ENCODE data around the gene LRRC8D. TPM values are rescaled to one million over a fixed set of nuclear protein-coding genes. Genes with fewer than 3 reads are reported as not detected.

LRRC8D gene
- polyA plus RNA-seq, 3 donors, result 28.0 to 43.8 (median 42.9) TPM

DNA sequence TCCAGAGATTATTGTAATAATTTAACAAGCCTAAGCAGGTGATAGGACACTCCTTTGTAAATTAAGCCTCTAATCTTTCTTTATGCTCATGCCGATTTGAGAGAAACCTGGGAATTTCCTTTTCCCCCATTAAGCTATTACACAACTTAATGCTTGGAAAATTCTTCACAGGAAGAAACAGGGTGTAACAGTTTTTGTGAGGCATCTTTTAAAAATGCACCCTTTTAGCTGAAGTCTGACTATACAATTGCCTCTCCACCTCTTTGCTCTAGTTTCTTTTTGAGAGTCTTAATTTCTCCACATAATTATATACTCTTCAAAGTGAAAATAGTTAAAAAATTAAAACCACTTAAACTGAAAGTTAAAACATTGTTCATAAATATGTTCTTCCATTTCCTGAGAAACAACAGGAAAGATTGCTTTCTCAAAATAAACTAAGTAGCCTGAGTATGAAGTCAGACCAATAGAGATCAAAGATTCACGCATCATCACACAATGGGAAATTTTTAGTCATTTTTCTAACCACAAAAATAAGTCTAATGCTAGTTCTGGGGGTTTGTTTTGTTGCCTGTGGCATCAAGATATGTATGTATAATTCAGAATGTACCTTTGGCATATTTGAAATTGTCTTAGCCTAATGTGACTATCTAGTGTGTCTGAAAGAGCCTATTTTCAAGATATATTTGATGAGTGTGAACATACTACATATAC lies 34.7 kb downstream of the LRRC8D start:
- Histone ChIP-seq H3K79me2 (ENCODE audit: insufficient read depth, low read length) (peaks cover 95% of the 10 kb centered on the region), H3K9me3 (replicated peaks in 1 of 2; ENCODE audit: control insufficient read depth in 1 of 2, insufficient read depth in 1 of 2, low read length in 2 of 2) (no peaks in the 10 kb centered on the region), H3K27me3 (ENCODE audit: control insufficient read depth in 2 of 2, insufficient read depth in 2 of 2, low read length in 2 of 2) (no peaks in the 10 kb centered on the region), H3K9ac (ENCODE audit: insufficient read depth, low read length, poor library complexity, severe bottlenecking) (no peak overlapping the region), H3K36me3 (replicated peaks in 1 of 2; ENCODE audit: control insufficient read depth in 1 of 2, insufficient read depth in 2 of 2, low read length in 2 of 2) (peaks cover 46 to 93% of the 10 kb centered on the region in 2 donors), H2AFZ (ENCODE audit: insufficient read depth, low read depth, low read length, poor library complexity, severe bottlenecking) (no peak overlapping the region), H3K4me2 (replicated peaks; ENCODE audit: extremely low read depth, low read length, poor library complexity, severe bottlenecking) (no peak overlapping the region), H3K4me3 (replicated peaks in 1 of 3; ENCODE audit: low read depth in 2 of 3, low read length in 3 of 3) (no peak overlapping the region), H4K20me1 (ENCODE audit: insufficient read depth, low read length) (peaks cover 93% of the 10 kb centered on the region), H3K4me1 (ENCODE audit: control insufficient read depth in 1 of 2, insufficient read depth in 2 of 2, low read length in 2 of 2) (no peaks in the 10 kb centered on the region), H3K27ac (ENCODE audit: low read depth in 1 of 2, low read length in 2 of 2) (peak overlapping the region in 1 of 2 donors; percentile 55)
- H3K27ac Mint-ChIP-seq, result peak overlapping the region in 1 of 7 donors; percentile 5
- no peak overlapping the region for H3K4me3 Mint-ChIP-seq
- TF ChIP-seq, protein P1, sequence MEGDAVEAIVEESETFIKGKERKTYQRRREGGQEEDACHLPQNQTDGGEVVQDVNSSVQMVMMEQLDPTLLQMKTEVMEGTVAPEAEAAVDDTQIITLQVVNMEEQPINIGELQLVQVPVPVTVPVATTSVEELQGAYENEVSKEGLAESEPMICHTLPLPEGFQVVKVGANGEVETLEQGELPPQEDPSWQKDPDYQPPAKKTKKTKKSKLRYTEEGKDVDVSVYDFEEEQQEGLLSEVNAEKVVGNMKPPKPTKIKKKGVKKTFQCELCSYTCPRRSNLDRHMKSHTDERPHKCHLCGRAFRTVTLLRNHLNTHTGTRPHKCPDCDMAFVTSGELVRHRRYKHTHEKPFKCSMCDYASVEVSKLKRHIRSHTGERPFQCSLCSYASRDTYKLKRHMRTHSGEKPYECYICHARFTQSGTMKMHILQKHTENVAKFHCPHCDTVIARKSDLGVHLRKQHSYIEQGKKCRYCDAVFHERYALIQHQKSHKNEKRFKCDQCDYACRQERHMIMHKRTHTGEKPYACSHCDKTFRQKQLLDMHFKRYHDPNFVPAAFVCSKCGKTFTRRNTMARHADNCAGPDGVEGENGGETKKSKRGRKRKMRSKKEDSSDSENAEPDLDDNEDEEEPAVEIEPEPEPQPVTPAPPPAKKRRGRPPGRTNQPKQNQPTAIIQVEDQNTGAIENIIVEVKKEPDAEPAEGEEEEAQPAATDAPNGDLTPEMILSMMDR (IDR thresholded peaks at IDR 0.05), result no peak
- no CpG with 5 or more reads among the region's 2 CpGs for WGBS (ENCODE audit: insufficient coverage)
- no peaks in the 10 kb centered on the region for H3K9me3 Mint-ChIP-seq
- peaks cover 36 to 39% of the 10 kb centered on the region in 2 donors for H3K36me3 Mint-ChIP-seq
- no peak for DNase-seq
- no peaks in the 10 kb centered on the region for H3K4me1 Mint-ChIP-seq
- no peaks in the 10 kb centered on the region for H3K27me3 Mint-ChIP-seq (ENCODE audit: low read depth in 3 of 3)
- intact Hi-C loops (cut with micrococcal nuclease), result loop anchor here in 1 of 2 donors (10.0 kb wide), 1 partner anchor 51 kb away; no protein-coding TSS in a partner anchor

DNA sequence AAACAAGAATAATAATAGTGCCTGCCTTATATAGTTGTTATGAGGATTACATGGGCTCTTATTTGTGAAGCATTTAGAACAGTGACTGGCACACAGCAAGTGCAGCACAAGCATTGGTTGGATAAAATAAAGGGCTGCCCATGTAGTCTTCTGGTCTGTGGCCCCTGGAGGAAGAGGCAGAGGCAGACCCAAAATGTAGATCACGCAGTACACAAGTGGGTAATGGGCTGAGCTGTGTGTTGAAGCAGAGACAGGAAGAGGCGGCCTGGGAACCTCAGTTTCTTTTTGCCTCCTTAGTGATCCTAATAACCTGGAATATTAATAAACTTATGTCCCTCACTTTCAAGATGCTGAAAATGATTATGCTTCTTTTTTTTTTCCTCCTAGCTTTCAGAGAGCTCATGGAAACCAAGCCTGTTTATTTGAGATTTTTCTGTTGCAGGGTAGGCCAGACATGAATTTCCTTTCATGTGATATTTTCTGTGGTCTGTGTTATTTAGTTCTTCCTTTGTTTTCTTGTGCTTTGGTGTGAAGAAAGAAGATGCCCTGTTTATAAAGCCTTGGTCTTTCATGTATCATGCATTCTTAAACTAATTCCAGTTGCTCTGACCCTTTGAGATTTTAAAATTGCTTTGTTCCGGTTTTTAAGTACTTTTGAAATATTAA lies 42.5 kb downstream of the LRRC8D start:
- Histone ChIP-seq H3K4me1 (ENCODE audit: control insufficient read depth in 1 of 2, insufficient read depth in 2 of 2, low read length in 2 of 2) (no peaks in the 10 kb centered on the region), H3K4me3 (replicated peaks in 1 of 3; ENCODE audit: low read depth in 2 of 3, low read length in 3 of 3) (no peak overlapping the region), H3K79me2 (ENCODE audit: insufficient read depth, low read length) (peaks cover 90% of the 10 kb centered on the region), H3K9ac (ENCODE audit: insufficient read depth, low read length, poor library complexity, severe bottlenecking) (no peak overlapping the region), H3K27ac (ENCODE audit: low read depth in 1 of 2, low read length in 2 of 2) (peak overlapping the region in 1 of 2 donors; percentile 51), H3K4me2 (replicated peaks; ENCODE audit: extremely low read depth, low read length, poor library complexity, severe bottlenecking) (no peak overlapping the region), H3K9me3 (replicated peaks in 1 of 2; ENCODE audit: control insufficient read depth in 1 of 2, insufficient read depth in 1 of 2, low read length in 2 of 2) (no peaks in the 10 kb centered on the region), H2AFZ (ENCODE audit: insufficient read depth, low read depth, low read length, poor library complexity, severe bottlenecking) (no peak overlapping the region), H3K36me3 (replicated peaks in 1 of 2; ENCODE audit: control insufficient read depth in 1 of 2, insufficient read depth in 2 of 2, low read length in 2 of 2) (peaks cover 55 to 90% of the 10 kb centered on the region in 2 donors), H4K20me1 (ENCODE audit: insufficient read depth, low read length) (peaks cover 91% of the 10 kb centered on the region), H3K27me3 (ENCODE audit: control insufficient read depth in 2 of 2, insufficient read depth in 2 of 2, low read length in 2 of 2) (no peaks in the 10 kb centered on the region)
- TF ChIP-seq, protein P1 (IDR thresholded peaks at IDR 0.05), result no peak
- 100% methylated on average over 2 of the region's 3 CpGs for WGBS (ENCODE audit: insufficient coverage)
- peaks cover 61 to 70% of the 10 kb centered on the region in 2 donors for H3K36me3 Mint-ChIP-seq
- peak overlapping the region in 3 of 7 donors; percentile 38 to 67 (median 63) for H3K27ac Mint-ChIP-seq
- no peak for DNase-seq
- no peaks in the 10 kb centered on the region for H3K27me3 Mint-ChIP-seq (ENCODE audit: low read depth in 3 of 3)
- H3K9me3 Mint-ChIP-seq, result no peaks in the 10 kb centered on the region
- H3K4me3 Mint-ChIP-seq, result no peak overlapping the region
- intact Hi-C loops (cut with micrococcal nuclease), result no loop called here
- H3K4me1 Mint-ChIP-seq, result peaks cover 8% of the 10 kb centered on the region
